Fibroblast of villous mesenchyme (primary cell): Measurements from ENCODE around the gene RPE65. TPM values are rescaled to one million over a fixed set of nuclear protein-coding genes. Genes with fewer than 3 reads are reported as not detected.

Source experiments
- DNase-seq: peaks from one replicate; pipeline ENCODE4 v3.0.0-alpha.2; 2010; ENCODE audit warnings: low read depth
- H3K4me3 ChIP-seq: 2 replicates; pipeline ENCODE4 v1.5.1; 2011; ENCODE audit warnings: low read depth, mild to moderate bottlenecking, low read length
- total RNA-seq: library from RNA; depleted of rRNA; stranded (reverse); fragments of >200 nt; gene quantifications from 2 replicates; pipeline ENCODE4 v1.2.3, GENCODE V29; 2012
- TF ChIP-seq, protein P1 (sequence below): IDR thresholded peaks from 2 replicates; pipeline ENCODE4 v1.5.1; 2012; ENCODE audit warnings: low read depth, mild to moderate bottlenecking, low read length; ENCODE audit not compliant: insufficient read depth

RPE65 gene
- total RNA-seq, 1 donor = not detected

DNA sequence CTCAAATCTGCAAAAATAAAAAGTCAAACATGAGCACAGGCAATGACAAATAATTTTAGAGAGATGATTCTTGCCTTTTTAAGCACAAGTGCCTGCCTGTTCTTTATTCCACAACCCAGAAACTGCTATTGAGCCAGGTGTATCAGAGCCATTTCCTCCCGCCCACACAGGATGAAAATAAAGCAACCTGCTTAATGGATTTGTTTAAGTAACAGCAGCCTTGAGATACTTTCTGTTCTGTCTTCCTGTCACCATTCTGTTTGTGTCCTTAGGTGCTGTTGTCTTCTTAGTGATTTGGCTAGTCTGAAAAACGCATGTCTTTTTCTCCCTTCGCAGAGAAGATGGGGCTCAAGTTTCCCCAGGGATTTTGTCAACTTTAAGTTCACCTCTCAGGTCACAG, 11.4 kb downstream of the RPE65 start:
- H3K4me3 ChIP-seq = no peak overlapping the region
- DNase-seq = no peak
- TF ChIP-seq, protein P1, sequence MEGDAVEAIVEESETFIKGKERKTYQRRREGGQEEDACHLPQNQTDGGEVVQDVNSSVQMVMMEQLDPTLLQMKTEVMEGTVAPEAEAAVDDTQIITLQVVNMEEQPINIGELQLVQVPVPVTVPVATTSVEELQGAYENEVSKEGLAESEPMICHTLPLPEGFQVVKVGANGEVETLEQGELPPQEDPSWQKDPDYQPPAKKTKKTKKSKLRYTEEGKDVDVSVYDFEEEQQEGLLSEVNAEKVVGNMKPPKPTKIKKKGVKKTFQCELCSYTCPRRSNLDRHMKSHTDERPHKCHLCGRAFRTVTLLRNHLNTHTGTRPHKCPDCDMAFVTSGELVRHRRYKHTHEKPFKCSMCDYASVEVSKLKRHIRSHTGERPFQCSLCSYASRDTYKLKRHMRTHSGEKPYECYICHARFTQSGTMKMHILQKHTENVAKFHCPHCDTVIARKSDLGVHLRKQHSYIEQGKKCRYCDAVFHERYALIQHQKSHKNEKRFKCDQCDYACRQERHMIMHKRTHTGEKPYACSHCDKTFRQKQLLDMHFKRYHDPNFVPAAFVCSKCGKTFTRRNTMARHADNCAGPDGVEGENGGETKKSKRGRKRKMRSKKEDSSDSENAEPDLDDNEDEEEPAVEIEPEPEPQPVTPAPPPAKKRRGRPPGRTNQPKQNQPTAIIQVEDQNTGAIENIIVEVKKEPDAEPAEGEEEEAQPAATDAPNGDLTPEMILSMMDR = no peak

DNA sequence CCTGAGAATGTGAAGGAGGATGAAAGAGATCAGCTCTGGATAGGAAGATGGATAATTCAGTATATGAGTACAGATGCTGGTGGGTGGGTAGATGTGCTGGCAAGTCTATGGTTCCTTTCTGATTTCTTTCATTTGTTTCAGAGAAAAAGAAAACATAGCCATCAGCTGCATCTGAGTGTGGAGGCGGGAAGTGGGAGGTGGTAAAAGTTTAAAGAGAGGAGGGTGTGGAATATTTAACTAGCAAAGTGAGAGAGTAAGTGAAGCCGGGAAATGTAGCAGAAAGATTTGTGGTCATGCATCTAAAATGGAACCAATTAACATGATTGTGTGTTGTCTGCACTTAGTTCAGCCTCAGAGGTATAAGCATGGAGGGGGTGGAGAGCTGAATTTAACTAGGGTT, 16.4 kb downstream of the RPE65 start:
- no peak for DNase-seq
- TF ChIP-seq, protein P1 = no peak
- H3K4me3 ChIP-seq = no peak overlapping the region

DNA sequence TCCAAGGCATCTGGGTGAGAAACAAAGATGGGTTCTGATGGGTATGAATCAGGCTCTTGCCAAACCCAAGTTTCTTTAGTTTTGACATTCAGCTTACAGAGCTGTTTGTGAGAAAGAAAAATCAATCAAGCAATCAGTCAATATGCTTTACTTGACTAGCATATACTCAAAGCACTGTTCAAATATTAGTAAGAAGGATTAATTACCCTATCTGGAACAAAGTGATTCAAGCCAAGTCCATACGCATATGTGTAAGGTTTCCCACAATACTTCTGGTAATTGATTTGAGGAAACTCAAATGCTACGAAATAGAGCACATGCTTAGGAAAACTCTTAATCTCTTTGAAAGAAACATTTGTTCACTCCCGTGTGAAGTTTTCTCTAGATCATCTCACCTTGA, 18.7 kb downstream of the RPE65 start:
- no peak for DNase-seq
- TF ChIP-seq, protein P1 = no peak

DNA sequence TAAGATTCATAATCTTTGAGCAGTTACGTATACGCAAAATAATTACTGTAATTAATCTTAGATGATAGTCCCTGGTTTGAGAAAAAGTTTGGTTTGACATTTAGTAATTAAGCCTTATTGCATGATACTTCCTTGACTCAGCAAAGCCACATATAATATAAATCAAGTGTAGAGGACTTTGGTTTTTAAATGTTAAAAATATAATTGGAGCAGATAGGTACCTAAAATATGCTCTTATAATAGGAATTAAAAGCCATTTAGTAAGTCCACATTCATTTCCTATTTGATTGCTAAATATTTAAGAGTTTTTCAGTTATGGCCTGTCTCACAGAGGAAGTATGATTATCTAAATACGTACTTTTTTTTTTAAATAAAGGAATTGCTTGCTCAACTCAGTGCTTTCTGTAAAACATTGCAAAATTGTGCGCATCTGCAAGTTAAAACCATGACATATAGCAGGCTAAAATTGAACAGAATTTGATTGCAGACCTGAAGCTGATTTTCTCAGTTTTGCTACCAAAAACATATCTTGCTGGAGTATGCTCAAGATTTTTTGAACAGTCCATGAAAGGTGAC, 20.4 kb downstream of the RPE65 start:
- TF ChIP-seq, protein P1 = no peak
- no peak for DNase-seq
- H3K4me3 ChIP-seq = no peak overlapping the region

More for the DNA sequence above, 18.7 kb downstream of the RPE65 start:
- H3K4me3 ChIP-seq = no peak overlapping the region

DNA sequence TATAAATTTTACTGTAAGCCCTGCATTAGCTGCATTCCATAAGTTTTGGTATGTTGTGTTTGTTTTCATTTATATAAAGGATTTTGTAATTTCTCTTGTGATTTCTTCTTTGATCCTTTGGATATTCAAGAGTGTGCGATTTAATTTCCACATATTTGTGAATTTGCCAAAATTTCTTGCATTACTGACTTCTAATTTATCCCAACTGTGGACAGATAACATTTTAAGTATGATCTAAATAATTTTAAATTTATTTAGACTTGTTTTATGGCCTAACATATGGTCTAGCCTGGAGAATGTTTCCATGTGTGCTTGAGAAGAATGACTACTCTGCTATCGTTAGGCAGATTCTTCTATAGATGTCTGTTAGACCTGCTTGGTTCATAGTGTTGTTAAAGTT, 23.2 kb downstream of the RPE65 start:
- H3K4me3 ChIP-seq = no peak overlapping the region
- TF ChIP-seq, protein P1 = no peak
- no peak for DNase-seq

DNA sequence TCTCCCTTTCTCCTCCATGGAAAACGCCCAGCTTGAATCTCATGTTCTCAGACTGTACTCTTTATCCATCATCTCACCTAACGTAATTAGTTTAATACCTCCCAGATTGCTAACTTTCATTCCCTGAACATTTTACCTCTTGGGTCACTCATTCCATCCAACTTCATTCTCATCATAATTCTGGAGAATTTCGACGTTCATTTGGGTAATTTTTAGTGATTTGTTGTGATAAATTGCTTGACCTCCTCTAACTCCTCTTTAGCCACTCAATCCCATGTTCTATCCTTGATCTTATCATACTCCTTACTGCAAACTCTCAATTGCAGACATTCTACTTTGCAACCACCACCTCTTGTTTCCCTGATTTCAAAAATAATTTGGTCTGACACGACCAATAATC, 28.4 kb downstream of the RPE65 start:
- DNase-seq = no peak
- TF ChIP-seq, protein P1 = no peak
- no peak overlapping the region for H3K4me3 ChIP-seq

DNA sequence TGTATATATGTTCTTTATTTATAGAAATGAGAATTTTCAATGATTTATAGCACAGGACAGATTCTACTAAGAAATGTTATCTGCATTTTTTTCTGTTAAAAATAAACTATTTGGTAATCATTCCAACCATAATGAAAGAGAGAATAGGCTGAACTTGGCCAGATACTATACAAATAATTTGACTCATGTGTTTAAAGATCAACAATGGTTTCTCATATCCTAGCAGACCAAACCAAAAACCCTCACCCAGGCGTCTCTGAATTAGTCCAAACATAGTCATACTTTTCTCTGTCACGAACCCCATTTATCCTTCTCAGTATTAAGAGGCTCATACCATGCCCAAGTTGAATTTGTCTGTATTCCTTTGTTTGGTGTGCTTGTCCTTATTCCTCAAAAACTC, 40.3 kb downstream of the RPE65 start:
- no peak for DNase-seq
- TF ChIP-seq, protein P1 = no peak
- no peak overlapping the region for H3K4me3 ChIP-seq
